AG10803 (cell line): Measurements from ENCODE around the gene PLEKHH1.
A peak's percentile ranks its signal among the peaks of the same experiment; 100 is the strongest.
"Not testable (repeated sequence)": the region's sequence is repeated elsewhere in the genome, so short reads cannot be mapped to it uniquely, and the experiment has no call there.

ENCODE experiments used
- DNase-seq: peaks from one replicate; pipeline ENCODE4 v3.0.0; 2010; ENCODE audit warnings: low read depth
- H3K4me3 ChIP-seq: 2 replicates; pipeline ENCODE4 v1.5.1; 2011; ENCODE audit warnings: mild to moderate bottlenecking, low read length, control low read depth
- CTCF ChIP-seq: conservative IDR thresholded peaks from 2 replicates; pipeline ENCODE4 v1.5.1; 2011; ENCODE audit warnings: mild to moderate bottlenecking, low read length, control low read depth, inconsistent platforms

PLEKHH1 gene

GRCh38 chr14:67620217-67620785 lies 87.2 kb downstream of the PLEKHH1 start:
- TF ChIP-seq CTCF: no peak
- peak overlapping the region; percentile 72 for H3K4me3 ChIP-seq
- no peak for DNase-seq

- no peak for TF ChIP-seq CTCF
- peak; percentile 71 for DNase-seq
- no peak overlapping the region for H3K4me3 ChIP-seq
These were observed 89.6 kb downstream of the PLEKHH1 start for GRCh38 chr14:67622675-67623074.

GRCh38 chr14:67623114-67623513 lies 90.0 kb downstream of the PLEKHH1 start:
- no peak for TF ChIP-seq CTCF
- H3K4me3 ChIP-seq: no peak overlapping the region
- peak; percentile 28 for DNase-seq

GRCh38 chr14:67626131-67626530 lies 93.0 kb downstream of the PLEKHH1 start:
- DNase-seq, H3K4me3 ChIP-seq: not testable (repeated sequence)

- DNase-seq: no peak
- H3K4me3 ChIP-seq: no peak overlapping the region
- no peak for TF ChIP-seq CTCF
These were observed 94.4 kb downstream of the PLEKHH1 start for GRCh38 chr14:67627519-67627918.

GRCh38 chr14:67630186-67630585 lies 97.1 kb downstream of the PLEKHH1 start:
- TF ChIP-seq CTCF: no peak
- DNase-seq: no peak
- H3K4me3 ChIP-seq: no peak overlapping the region

GRCh38 chr14:67630938-67631337 lies 97.8 kb downstream of the PLEKHH1 start:
- no peak for DNase-seq
- H3K4me3 ChIP-seq: no peak overlapping the region
- TF ChIP-seq CTCF: no peak

GRCh38 chr14:67633451-67634147 lies 100.5 kb downstream of the PLEKHH1 start:
- TF ChIP-seq CTCF: no peak
- H3K4me3 ChIP-seq: no peak overlapping the region
- DNase-seq: no peak
